Esophagus muscularis mucosa (tissue), 4 donors: ENCODE measurements around the gene MS4A15.

Experiments used
- EP300 ChIP-seq: sonication (generic); formaldehyde crosslinking; IDR thresholded peaks from one replicate; pipeline ENCODE4 v1.6.1; 2017; ENCODE audit warnings: antibody characterized with exemption
- POLR2A ChIP-seq: fragments of 450-650 bp; IDR thresholded peaks from one replicate; pipeline ENCODE4 v1.6.1; 2017; ENCODE audit warnings: antibody characterized with exemption, moderate library complexity, mild to moderate bottlenecking, low read depth
- TF ChIP-seq, protein P1 (sequence below), 3 experiments: fragments of 200-600 bp in 2 of 3; fragments of 450-650 bp in 1 of 3; sonication (generic) in 2 of 3; IDR thresholded peaks; one replicate each; pipeline ENCODE4 v1.5.1; 2017 to 2019; ENCODE audit warnings: antibody characterized with exemption in 3 of 3, mild to moderate bottlenecking in 2 of 3, moderate library complexity in 1 of 3

DNA sequence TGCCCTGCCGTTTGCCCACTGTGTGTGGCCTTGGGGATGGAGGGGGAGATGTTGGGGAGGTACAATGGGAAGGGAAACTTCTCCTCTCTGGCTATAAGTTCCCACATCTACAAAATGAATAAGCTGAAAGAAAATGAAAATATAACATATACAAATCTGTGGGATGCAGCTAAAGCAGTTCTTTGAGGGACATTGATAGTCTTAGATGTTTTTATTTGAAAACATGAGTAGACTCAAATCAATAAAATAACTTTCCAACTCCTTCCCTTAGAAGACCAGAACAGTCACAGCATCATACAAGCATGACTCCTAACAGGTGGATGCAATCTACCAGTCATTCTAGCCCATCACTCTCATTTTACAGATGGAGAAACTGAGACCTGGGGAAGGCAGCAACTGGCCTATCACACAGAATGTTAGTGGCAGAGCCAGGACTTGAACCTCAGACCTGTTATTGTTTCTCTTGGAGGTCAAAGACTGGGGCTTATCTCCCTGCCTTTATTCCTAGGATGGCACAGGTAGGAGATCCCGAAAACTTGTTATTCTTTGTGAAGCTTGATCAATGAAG lies 60.0 kb downstream of the MS4A15 start:
- TF ChIP-seq, protein P1, sequence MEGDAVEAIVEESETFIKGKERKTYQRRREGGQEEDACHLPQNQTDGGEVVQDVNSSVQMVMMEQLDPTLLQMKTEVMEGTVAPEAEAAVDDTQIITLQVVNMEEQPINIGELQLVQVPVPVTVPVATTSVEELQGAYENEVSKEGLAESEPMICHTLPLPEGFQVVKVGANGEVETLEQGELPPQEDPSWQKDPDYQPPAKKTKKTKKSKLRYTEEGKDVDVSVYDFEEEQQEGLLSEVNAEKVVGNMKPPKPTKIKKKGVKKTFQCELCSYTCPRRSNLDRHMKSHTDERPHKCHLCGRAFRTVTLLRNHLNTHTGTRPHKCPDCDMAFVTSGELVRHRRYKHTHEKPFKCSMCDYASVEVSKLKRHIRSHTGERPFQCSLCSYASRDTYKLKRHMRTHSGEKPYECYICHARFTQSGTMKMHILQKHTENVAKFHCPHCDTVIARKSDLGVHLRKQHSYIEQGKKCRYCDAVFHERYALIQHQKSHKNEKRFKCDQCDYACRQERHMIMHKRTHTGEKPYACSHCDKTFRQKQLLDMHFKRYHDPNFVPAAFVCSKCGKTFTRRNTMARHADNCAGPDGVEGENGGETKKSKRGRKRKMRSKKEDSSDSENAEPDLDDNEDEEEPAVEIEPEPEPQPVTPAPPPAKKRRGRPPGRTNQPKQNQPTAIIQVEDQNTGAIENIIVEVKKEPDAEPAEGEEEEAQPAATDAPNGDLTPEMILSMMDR (IDR thresholded peaks at IDR 0.05), result no peak
- TF ChIP-seq POLR2A (no peak), EP300 (no peak)
